AG04449 (cell line): Measurements from ENCODE around the gene VIPAS39.

Experiments used
- CTCF ChIA-PET: fragments of 350-600 bp; formaldehyde crosslinking; extraction: SDS; loops from one replicate; lab custom pipeline; 2021; ENCODE audit warnings: antibody characterized with exemption; lab: Yijun Ruan, JAX
- POLR2A ChIA-PET: fragments of 400-600, 350-600 bp; formaldehyde crosslinking; extraction: SDS; loops from one replicate; lab custom pipeline; 2020; ENCODE audit warnings: antibody characterized with exemption, inconsistent platforms; lab: Yijun Ruan, JAX
- DNase-seq: peaks from one replicate; pipeline ENCODE4 v3.0.0-alpha.2; 2010; ENCODE audit warnings: low read depth, low spot score
- H3K4me3 ChIP-seq: 2 replicates; pipeline ENCODE4 v1.5.1; 2011; ENCODE audit warnings: low read depth, mild to moderate bottlenecking, control low read depth, low read length
- CTCF ChIP-seq: IDR thresholded peaks from one replicate; pipeline ENCODE4 v1.5.1; 2011; ENCODE audit warnings: mild to moderate bottlenecking, moderate library complexity, low read length, control low read depth, inconsistent platforms; ENCODE audit not compliant: insufficient read depth; ENCODE audit errors: missing control alignments

VIPAS39 gene

GRCh38 chr14:77498120-77498979, 40.9 kb upstream of the VIPAS39 start, which contains the start of gene ISM2:
Gene ISM2, minus strand, starts transcription at chr14:77498816. Its CDS starts 23 bp downstream, at chr14:77498793.
- ChIA-PET POLR2A (no interaction called here), CTCF (no interaction called here)
- DNase-seq, result no peak
- no peak for TF ChIP-seq CTCF
- peak within 1 kb of the TSS; percentile 54 for H3K4me3 ChIP-seq

- no peak overlapping the region for H3K4me3 ChIP-seq
- DNase-seq, result no peak
- ChIA-PET POLR2A (no interaction called here), CTCF (no interaction called here)
- TF ChIP-seq CTCF, result no peak
Measured at GRCh38 chr14:77495334-77495733, 37.9 kb upstream of the VIPAS39 start.

GRCh38 chr14:77491056-77491455, 33.7 kb upstream of the VIPAS39 start:
- CTCF ChIA-PET, result no interaction called here
- no peak overlapping the region for H3K4me3 ChIP-seq
- POLR2A ChIA-PET, result no interaction called here
- no peak for DNase-seq
- no peak for TF ChIP-seq CTCF

- POLR2A ChIA-PET, result no interaction called here
- CTCF ChIA-PET, result no interaction called here
- H3K4me3 ChIP-seq, result no peak overlapping the region
- no peak for TF ChIP-seq CTCF
- no peak for DNase-seq
Measured at GRCh38 chr14:77490347-77490986, 33.1 kb upstream of the VIPAS39 start.

- H3K4me3 ChIP-seq, result no peak overlapping the region
- ChIA-PET POLR2A (no interaction called here), CTCF (no interaction called here)
- TF ChIP-seq CTCF, result no peak
- DNase-seq, result no peak
Measured at GRCh38 chr14:77489041-77489440, 31.6 kb upstream of the VIPAS39 start.

GRCh38 chr14:77488558-77488957, 31.2 kb upstream of the VIPAS39 start:
- ChIA-PET POLR2A (no interaction called here), CTCF (interaction anchor here (1.1 kb wide), 1 partner anchor 30 kb away, joined by 3 read pairs; no protein-coding TSS in a partner anchor)
- no peak for TF ChIP-seq CTCF
- DNase-seq, result no peak
- no peak overlapping the region for H3K4me3 ChIP-seq
